K562 (cell line): ENCODE results near the gene GNAI2. TPM values are rescaled to one million over a fixed set of nuclear protein-coding genes. Genes with fewer than 3 reads are reported as not detected.

Experiments used
- ELF2 ChIP-seq: fragments of 250-450 bp; sonication (Bioruptor Pico); IDR thresholded peaks from 2 replicates; pipeline ENCODE4 v1.5.0; 2021; ENCODE audit warnings: mild to moderate bottlenecking
- GTF2A2 ChIP-seq: IDR thresholded peaks from 2 replicates; pipeline ENCODE4 v1.6.1; 2016; ENCODE audit warnings: mild to moderate bottlenecking, missing genetic modification characterization, missing compliant biosample characterization
- ILK ChIP-seq: fragments of 450-650 bp; IDR thresholded peaks from 2 replicates; pipeline ENCODE4 v1.6.1; 2016; ENCODE audit warnings: missing genetic modification characterization, low read depth, mild to moderate bottlenecking, missing compliant biosample characterization, moderate library complexity, borderline replicate concordance
- KAT2B ChIP-seq: IDR thresholded peaks from one replicate; pipeline ENCODE4 v1.6.1; 2012; ENCODE audit warnings: low read depth, mild to moderate bottlenecking, control low read depth, inconsistent platforms, low read length, moderate library complexity
- MYBL2 ChIP-seq, 2 experiments: fragments of 450-650 bp in 1 of 2; sonication (generic) in 1 of 2; formaldehyde crosslinking in 1 of 2; IDR thresholded peaks; 2 replicates each; pipeline versions ENCODE4 v1.6.1 to v1.8.1; 2017 to 2022; ENCODE audit warnings: borderline replicate concordance in 1 of 2, inconsistent platforms in 1 of 2, low read depth in 1 of 2, mild to moderate bottlenecking in 1 of 2, missing genetic modification reagents in 1 of 2, moderate library complexity in 1 of 2
- PPARD ChIP-seq: fragments of 250-450 bp; sonication (Bioruptor Pico); IDR thresholded peaks from 2 replicates; pipeline ENCODE4 v1.8.0; 2022; ENCODE audit warnings: inconsistent platforms, mild to moderate bottlenecking, moderate library complexity
- RBM39 ChIP-seq: fragments of 200-400 bp; formaldehyde crosslinking; optimal IDR thresholded peaks from 2 replicates; pipeline ENCODE3; 2018; ENCODE audit warnings: low read depth, low read length
- SMC3 ChIP-seq: conservative IDR thresholded peaks from 2 replicates; pipeline ENCODE4 v1.6.1; 2011; ENCODE audit warnings: low read depth, low read length, improper control_type of control experiment; ENCODE audit not compliant: insufficient read depth
- TCF7 ChIP-seq: sonication (generic); IDR thresholded peaks from 2 replicates; pipeline ENCODE4 v1.6.1; 2016; ENCODE audit warnings: antibody characterized with exemption, borderline replicate concordance
- ZFX ChIP-seq: sonication (generic); formaldehyde crosslinking; IDR thresholded peaks from 2 replicates; pipeline ENCODE4 v1.8.0; 2022; ENCODE audit warnings: mild to moderate bottlenecking, missing genetic modification reagents, moderate library complexity
- ZNF23 ChIP-seq: fragments of 250-450 bp; sonication (Bioruptor Pico); IDR thresholded peaks from 2 replicates; pipeline ENCODE4 v1.4.0; 2020; ENCODE audit warnings: mild to moderate bottlenecking
- polyA plus RNA-seq, 8 experiments: library from polyadenylated mRNA; depleted of rRNA in 4 of 8; stranded (reverse) in 5 of 8; unstranded in 3 of 8; fragments of >200 nt; fragmentation: Nextera tagmentation in 2 of 8; fragmentation: Illumina TruSeq in 1 of 8; extraction: Ambion mirVana in 2 of 8; extraction: Trizol in 1 of 8; gene quantifications; 2 replicates each; pipeline versions ENCODE4 v1.2.1 to v1.2.3, GENCODE V29; 2011 to 2014; ENCODE audit warnings: inconsistent platforms in 1 of 8, missing spikeins in 1 of 8
- total RNA-seq, 7 experiments: library from RNA; depleted of rRNA in 6 of 7; stranded (reverse); fragments of >200 nt in 6 of 7; fragmentation: Illumina TruSeq in 2 of 7; extraction: Trizol in 2 of 7; gene quantifications; 2 replicates each; pipeline versions ENCODE4 v1.2.1 to v1.2.3, GENCODE V29; 2011 to 2021; ENCODE audit warnings: low replicate concordance in 1 of 7
- TF ChIP-seq, protein P1 (sequence below): sonication (generic); formaldehyde crosslinking; IDR thresholded peaks from 2 replicates; pipeline ENCODE4 v1.8.0; 2023; ENCODE audit warnings: missing genetic modification reagents, mild to moderate bottlenecking, borderline replicate concordance
- TF ChIP-seq, protein P2 (sequence below): fragments of 150-350 bp; IDR thresholded peaks from 2 replicates; pipeline ENCODE4 v1.6.1; 2014; ENCODE audit warnings: low read depth, mild to moderate bottlenecking, low read length, borderline replicate concordance
- TF ChIP-seq, protein P3 (sequence below): fragments of 250-450 bp; sonication (Bioruptor Pico); IDR thresholded peaks from 2 replicates; pipeline ENCODE4 v1.5.0; 2021
- TF ChIP-seq, protein P4 (sequence below): sonication (generic); formaldehyde crosslinking; IDR thresholded peaks from 2 replicates; pipeline ENCODE4 v1.5.0; 2020; ENCODE audit warnings: missing genetic modification reagents

The GNAI2 gene
- total and polyA plus RNA-seq, 9 of the 15 experiments (the other 6 are each of a cell fraction or from before 2014, with no cell fraction given): 1.1 to 72.2 (median 42.7) TPM

DNA sequence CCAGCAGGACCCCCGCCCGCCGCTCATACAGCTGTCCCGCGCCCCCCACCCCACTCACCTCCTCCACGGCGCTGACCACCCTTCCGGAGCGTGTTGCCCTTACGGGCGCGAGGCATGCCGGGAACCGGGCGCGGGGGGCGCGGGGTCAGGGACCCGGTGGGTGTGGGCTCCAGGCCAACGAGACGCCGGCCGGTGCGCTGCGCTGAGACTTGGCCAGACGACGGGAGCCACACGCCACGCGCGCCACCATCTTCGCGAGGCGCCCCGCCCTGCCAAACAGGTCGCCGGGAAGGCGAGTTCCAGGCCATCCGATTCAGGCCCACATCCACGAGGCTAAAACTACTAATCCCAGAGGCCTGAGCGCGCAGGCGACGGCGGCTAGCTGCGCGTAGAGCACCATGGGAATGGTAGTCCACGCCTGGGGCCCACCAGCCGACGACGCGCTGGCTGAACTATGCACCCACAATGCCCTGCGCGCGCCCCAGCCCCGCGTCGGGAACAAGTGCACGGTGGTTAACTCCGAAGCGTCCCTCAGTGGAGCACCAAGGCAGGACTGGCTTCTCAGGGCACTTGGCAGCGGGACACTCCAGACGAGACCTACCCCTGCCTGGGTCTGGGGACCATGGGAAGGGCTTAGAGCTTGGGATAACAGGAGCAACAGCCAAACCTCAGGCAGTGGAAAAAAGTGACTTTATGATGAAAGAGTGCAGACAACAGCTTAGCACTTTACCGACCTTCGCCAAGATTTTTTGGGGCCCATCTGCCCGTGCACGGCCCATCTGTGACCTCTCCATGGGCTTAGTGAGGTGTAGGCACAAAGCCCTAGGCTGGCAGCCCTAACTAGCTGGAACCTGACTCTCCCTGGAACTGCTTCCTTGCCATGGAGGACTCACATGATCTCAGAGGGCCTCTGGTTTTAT is 56.4 kb downstream of the GNAI2 start, which contains the start of gene IFRD2 (continued):
- TF ChIP-seq ELF2: no peak
- TF ChIP-seq, protein P1, sequence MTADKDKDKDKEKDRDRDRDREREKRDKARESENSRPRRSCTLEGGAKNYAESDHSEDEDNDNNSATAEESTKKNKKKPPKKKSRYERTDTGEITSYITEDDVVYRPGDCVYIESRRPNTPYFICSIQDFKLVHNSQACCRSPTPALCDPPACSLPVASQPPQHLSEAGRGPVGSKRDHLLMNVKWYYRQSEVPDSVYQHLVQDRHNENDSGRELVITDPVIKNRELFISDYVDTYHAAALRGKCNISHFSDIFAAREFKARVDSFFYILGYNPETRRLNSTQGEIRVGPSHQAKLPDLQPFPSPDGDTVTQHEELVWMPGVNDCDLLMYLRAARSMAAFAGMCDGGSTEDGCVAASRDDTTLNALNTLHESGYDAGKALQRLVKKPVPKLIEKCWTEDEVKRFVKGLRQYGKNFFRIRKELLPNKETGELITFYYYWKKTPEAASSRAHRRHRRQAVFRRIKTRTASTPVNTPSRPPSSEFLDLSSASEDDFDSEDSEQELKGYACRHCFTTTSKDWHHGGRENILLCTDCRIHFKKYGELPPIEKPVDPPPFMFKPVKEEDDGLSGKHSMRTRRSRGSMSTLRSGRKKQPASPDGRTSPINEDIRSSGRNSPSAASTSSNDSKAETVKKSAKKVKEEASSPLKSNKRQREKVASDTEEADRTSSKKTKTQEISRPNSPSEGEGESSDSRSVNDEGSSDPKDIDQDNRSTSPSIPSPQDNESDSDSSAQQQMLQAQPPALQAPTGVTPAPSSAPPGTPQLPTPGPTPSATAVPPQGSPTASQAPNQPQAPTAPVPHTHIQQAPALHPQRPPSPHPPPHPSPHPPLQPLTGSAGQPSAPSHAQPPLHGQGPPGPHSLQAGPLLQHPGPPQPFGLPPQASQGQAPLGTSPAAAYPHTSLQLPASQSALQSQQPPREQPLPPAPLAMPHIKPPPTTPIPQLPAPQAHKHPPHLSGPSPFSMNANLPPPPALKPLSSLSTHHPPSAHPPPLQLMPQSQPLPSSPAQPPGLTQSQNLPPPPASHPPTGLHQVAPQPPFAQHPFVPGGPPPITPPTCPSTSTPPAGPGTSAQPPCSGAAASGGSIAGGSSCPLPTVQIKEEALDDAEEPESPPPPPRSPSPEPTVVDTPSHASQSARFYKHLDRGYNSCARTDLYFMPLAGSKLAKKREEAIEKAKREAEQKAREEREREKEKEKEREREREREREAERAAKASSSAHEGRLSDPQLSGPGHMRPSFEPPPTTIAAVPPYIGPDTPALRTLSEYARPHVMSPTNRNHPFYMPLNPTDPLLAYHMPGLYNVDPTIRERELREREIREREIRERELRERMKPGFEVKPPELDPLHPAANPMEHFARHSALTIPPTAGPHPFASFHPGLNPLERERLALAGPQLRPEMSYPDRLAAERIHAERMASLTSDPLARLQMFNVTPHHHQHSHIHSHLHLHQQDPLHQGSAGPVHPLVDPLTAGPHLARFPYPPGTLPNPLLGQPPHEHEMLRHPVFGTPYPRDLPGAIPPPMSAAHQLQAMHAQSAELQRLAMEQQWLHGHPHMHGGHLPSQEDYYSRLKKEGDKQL: no peak
- no peak for TF ChIP-seq PPARD (CRISPR knock-in tag)
- TF ChIP-seq, protein P2, sequence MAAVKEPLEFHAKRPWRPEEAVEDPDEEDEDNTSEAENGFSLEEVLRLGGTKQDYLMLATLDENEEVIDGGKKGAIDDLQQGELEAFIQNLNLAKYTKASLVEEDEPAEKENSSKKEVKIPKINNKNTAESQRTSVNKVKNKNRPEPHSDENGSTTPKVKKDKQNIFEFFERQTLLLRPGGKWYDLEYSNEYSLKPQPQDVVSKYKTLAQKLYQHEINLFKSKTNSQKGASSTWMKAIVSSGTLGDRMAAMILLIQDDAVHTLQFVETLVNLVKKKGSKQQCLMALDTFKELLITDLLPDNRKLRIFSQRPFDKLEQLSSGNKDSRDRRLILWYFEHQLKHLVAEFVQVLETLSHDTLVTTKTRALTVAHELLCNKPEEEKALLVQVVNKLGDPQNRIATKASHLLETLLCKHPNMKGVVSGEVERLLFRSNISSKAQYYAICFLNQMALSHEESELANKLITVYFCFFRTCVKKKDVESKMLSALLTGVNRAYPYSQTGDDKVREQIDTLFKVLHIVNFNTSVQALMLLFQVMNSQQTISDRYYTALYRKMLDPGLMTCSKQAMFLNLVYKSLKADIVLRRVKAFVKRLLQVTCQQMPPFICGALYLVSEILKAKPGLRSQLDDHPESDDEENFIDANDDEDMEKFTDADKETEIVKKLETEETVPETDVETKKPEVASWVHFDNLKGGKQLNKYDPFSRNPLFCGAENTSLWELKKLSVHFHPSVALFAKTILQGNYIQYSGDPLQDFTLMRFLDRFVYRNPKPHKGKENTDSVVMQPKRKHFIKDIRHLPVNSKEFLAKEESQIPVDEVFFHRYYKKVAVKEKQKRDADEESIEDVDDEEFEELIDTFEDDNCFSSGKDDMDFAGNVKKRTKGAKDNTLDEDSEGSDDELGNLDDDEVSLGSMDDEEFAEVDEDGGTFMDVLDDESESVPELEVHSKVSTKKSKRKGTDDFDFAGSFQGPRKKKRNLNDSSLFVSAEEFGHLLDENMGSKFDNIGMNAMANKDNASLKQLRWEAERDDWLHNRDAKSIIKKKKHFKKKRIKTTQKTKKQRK: no peak
- no peak for TF ChIP-seq SMC3
- TF ChIP-seq, protein P3, sequence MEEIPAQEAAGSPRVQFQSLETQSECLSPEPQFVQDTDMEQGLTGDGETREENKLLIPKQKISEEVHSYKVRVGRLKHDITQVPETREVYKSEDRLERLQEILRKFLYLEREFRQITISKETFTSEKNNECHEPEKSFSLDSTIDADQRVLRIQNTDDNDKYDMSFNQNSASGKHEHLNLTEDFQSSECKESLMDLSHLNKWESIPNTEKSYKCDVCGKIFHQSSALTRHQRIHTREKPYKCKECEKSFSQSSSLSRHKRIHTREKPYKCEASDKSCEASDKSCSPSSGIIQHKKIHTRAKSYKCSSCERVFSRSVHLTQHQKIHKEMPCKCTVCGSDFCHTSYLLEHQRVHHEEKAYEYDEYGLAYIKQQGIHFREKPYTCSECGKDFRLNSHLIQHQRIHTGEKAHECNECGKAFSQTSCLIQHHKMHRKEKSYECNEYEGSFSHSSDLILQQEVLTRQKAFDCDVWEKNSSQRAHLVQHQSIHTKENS (CRISPR knock-in tag): no peak
- no peak for TF ChIP-seq RBM39
- TF ChIP-seq GTF2A2 (tag): no peak
- TF ChIP-seq ZNF23 (CRISPR knock-in tag): no peak
- no peak for TF ChIP-seq TCF7
- TF ChIP-seq KAT2B: no peak
- no peak for TF ChIP-seq ILK (tag)
- TF ChIP-seq, protein P4, sequence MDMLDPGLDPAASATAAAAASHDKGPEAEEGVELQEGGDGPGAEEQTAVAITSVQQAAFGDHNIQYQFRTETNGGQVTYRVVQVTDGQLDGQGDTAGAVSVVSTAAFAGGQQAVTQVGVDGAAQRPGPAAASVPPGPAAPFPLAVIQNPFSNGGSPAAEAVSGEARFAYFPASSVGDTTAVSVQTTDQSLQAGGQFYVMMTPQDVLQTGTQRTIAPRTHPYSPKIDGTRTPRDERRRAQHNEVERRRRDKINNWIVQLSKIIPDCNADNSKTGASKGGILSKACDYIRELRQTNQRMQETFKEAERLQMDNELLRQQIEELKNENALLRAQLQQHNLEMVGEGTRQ (CRISPR knock-in tag): no peak
- peak; percentile 72 for TF ChIP-seq ZFX
- TF ChIP-seq MYBL2 (IDR thresholded peaks at IDR 0.05; ENCODE audit: low read depth): no peak
- no peak for TF ChIP-seq MYBL2 (CRISPR knock-in tag; IDR thresholded peaks at IDR 0.05; ENCODE audit: borderline replicate concordance)
